Natural killer cell treated with Interleukin-12 subunit alpha and Interleukin-12 subunit beta and Interleukin-15 and Interleukin-18, amount 100 ng/mL, for 72 hours (primary cell): ENCODE results near the gene EXOC4. TPM values are rescaled to one million over a fixed set of nuclear protein-coding genes. Genes with fewer than 3 reads are reported as not detected.
"Not testable (repeated sequence)": the region's sequence is repeated elsewhere in the genome, so short reads cannot be mapped to it uniquely, and the experiment has no call there.

Source experiments
- ATAC-seq, 2 donors: fragments of 150-1000 bp; cut with Tn5 transposase in 1 of 2; sonication (Bioruptor Pico), chemical (Tn5 transposase) in 1 of 2; 2 replicates each; pipeline ENCODE4 v1.10.0; 2021
- DNase-seq: peaks from one replicate; pipeline ENCODE4 v3.0.0; 2022; ENCODE audit warnings: low spot score
- H3K27ac Mint-ChIP-seq, 2 donors: 1 replicate in 1 of 2; 2 replicates in 1 of 2; pipeline ENCODE4 v1.8.0; 2022; ENCODE audit warnings: mixed read lengths in 2 of 2, mild to moderate bottlenecking in 1 of 2, moderate library complexity in 1 of 2
- H3K27me3 Mint-ChIP-seq, 2 donors: 1 replicate in 1 of 2; 2 replicates in 1 of 2; pipeline ENCODE4 v1.8.0; 2022; ENCODE audit warnings: mixed read lengths in 2 of 2
- H3K36me3 Mint-ChIP-seq: one replicate; pipeline ENCODE4 v1.8.0; 2022; ENCODE audit warnings: mixed read lengths
- H3K4me1 Mint-ChIP-seq, 2 donors: 1 replicate in 1 of 2; 2 replicates in 1 of 2; pipeline ENCODE4 v1.8.0; 2022; ENCODE audit warnings: low read depth in 2 of 2, mixed read lengths in 2 of 2, mild to moderate bottlenecking in 1 of 2
- H3K4me3 Mint-ChIP-seq: one replicate; pipeline ENCODE4 v1.8.0; 2022; ENCODE audit warnings: mixed read lengths
- H3K9me3 Mint-ChIP-seq: 2 replicates; pipeline ENCODE4 v1.8.0; 2022; ENCODE audit warnings: mixed read lengths
- total RNA-seq, 2 donors: library from RNA; stranded (reverse); gene quantifications; one replicate each; pipeline ENCODE4 v1.2.3, GENCODE V29; 2022

The EXOC4 gene
- total RNA-seq, 2 donors from 2014 or later = 78.5 to 107 TPM

DNA sequence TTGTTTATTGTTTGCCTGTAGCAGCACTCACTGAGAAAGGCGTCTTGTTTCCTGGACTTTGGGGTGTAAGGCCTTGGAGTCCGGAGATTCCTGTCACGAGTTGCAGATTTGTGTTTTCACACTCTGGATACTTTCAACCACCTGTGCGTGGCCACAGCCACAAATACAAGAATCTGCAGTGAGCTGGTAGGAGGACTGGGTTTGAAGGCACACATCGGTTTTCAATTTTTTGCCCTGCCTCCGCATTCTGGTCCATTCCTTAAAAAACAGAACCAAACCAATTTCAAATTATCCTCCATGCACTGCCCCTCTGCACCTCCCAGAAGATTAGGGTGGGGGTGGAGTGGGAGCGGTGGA lies 619 bp downstream of the EXOC4 start:
- ATAC-seq = no peak
- no peak for DNase-seq
- no peaks in the 10 kb centered on the region for H3K27me3 Mint-ChIP-seq

GRCh38 chr7:133255486-133255885 lies 2.6 kb downstream of the EXOC4 start:
- peak overlapping the region; percentile 96 for H3K4me3 Mint-ChIP-seq
- no peak for DNase-seq
- H3K36me3 Mint-ChIP-seq = peaks cover 6% of the 10 kb centered on the region
- no peaks in the 10 kb centered on the region for H3K27me3 Mint-ChIP-seq
- H3K27ac Mint-ChIP-seq = no peak overlapping the region
- no peak for ATAC-seq
- peaks cover 30 to 48% of the 10 kb centered on the region in 2 donors for H3K4me1 Mint-ChIP-seq
- no peaks in the 10 kb centered on the region for H3K9me3 Mint-ChIP-seq

More for the DNA sequence above, 619 bp downstream of the EXOC4 start:
- H3K4me3 Mint-ChIP-seq = peak overlapping the region; percentile 96
- peaks cover 6% of the 10 kb centered on the region for H3K36me3 Mint-ChIP-seq
- H3K4me1 Mint-ChIP-seq = peaks cover 30 to 47% of the 10 kb centered on the region in 2 donors
- no peaks in the 10 kb centered on the region for H3K9me3 Mint-ChIP-seq
- peak overlapping the region; percentile 80 to 94 for H3K27ac Mint-ChIP-seq

DNA sequence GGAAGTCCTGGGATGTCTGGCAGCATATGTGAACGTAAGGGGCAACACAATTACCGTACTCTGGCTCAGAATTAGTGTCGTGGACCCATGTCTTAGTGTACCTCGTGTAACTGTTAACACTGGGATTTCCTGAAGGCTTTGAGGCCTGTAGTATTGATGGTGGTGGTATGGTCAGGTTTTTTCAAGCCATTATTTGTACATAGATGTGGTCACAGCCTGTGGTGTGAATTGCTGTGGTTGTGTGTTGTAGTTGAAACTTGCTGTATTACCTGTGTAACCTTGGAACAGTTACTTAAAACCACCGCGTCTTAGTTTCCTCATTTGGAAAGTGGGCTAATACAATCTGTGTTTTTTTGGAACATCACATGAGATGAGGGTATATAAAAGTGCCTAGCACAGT lies 5.3 kb downstream of the EXOC4 start:
- peak overlapping the region; percentile 76 for H3K4me3 Mint-ChIP-seq
- H3K9me3 Mint-ChIP-seq = no peaks in the 10 kb centered on the region
- H3K4me1 Mint-ChIP-seq = peaks cover 30 to 47% of the 10 kb centered on the region in 2 donors
- DNase-seq = no peak
- H3K36me3 Mint-ChIP-seq = peaks cover 6% of the 10 kb centered on the region
- peak; percentile 66 for ATAC-seq
- H3K27me3 Mint-ChIP-seq = no peaks in the 10 kb centered on the region
- peak overlapping the region; percentile 69 to 80 for H3K27ac Mint-ChIP-seq

- no peak for ATAC-seq
- no peaks in the 10 kb centered on the region for H3K36me3 Mint-ChIP-seq
- peaks cover 9 to 29% of the 10 kb centered on the region in 2 donors for H3K4me1 Mint-ChIP-seq
- DNase-seq = no peak
- H3K27me3 Mint-ChIP-seq = no peaks in the 10 kb centered on the region
- H3K9me3 Mint-ChIP-seq = no peaks in the 10 kb centered on the region
- no peak overlapping the region for H3K4me3 Mint-ChIP-seq
- H3K27ac Mint-ChIP-seq = no peak overlapping the region
Measured at GRCh38 chr7:133265821-133266220, 12.9 kb downstream of the EXOC4 start.

GRCh38 chr7:133268355-133268754 lies 15.5 kb downstream of the EXOC4 start:
- Mint-ChIP-seq H3K36me3 (no peaks in the 10 kb centered on the region), H3K27ac (no peak overlapping the region), H3K9me3 (no peaks in the 10 kb centered on the region), H3K27me3 (no peaks in the 10 kb centered on the region), H3K4me1 (peaks cover 9 to 25% of the 10 kb centered on the region in 2 donors), H3K4me3 (peak overlapping the region; percentile 17)
- no peak for DNase-seq
- ATAC-seq = no peak

DNA sequence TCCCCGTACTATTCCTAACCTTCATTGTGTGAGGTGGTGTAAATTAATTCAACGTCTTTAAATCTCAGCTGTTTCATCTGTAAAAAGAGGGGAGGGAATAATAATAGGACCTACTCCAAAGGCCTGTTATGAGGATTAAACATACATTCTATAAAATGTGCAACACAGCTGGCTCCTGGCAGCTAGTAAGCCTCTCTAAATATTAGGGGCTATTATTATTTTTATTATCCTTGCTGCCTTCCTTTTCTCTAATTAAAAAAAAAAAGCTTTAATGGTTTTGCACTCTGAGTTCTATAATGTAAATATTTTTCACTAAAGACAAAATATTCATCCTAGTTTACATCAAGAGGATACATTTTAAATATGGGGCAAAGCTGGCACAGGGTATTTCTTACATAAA lies 19.5 kb downstream of the EXOC4 start:
- no peaks in the 10 kb centered on the region for H3K27me3 Mint-ChIP-seq
- no peak overlapping the region for H3K4me3 Mint-ChIP-seq
- no peaks in the 10 kb centered on the region for H3K9me3 Mint-ChIP-seq
- peaks cover 14% of the 10 kb centered on the region for H3K36me3 Mint-ChIP-seq
- no peak for DNase-seq
- no peak for ATAC-seq
- H3K27ac Mint-ChIP-seq = no peak overlapping the region
- peaks cover 7 to 20% of the 10 kb centered on the region in 2 donors for H3K4me1 Mint-ChIP-seq

GRCh38 chr7:133273227-133273626 lies 20.3 kb downstream of the EXOC4 start:
- DNase-seq (no peak), ATAC-seq (no peak)
- Mint-ChIP-seq H3K27me3 (no peaks in the 10 kb centered on the region), H3K4me1 (peaks cover 5 to 11% of the 10 kb centered on the region in 2 donors), H3K27ac (no peak overlapping the region), H3K9me3 (no peaks in the 10 kb centered on the region), H3K36me3 (peaks cover 18% of the 10 kb centered on the region), H3K4me3 (no peak overlapping the region)

DNA sequence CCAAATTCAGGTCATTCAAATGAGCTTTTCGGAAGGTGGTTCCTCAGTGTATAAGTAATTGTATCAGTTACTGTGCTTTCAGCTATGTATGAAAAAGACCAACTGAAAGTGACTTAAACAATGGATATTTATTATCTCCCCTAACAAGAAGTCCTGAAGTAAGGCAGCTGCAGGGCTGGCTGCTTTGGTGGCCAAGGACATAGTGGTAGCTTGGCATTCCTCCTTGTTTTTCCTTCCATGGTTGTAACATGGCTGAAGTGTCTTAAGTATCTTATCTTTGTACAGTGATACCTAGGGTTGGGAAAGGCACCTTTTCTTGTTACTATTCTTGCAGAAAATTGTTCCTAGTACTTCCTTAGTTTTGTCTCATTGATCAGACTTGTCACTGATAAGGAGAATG lies 21.4 kb downstream of the EXOC4 start:
- Mint-ChIP-seq H3K4me3 (no peak overlapping the region), H3K4me1 (peaks cover under 1 to 7% of the 10 kb centered on the region in 2 donors), H3K27ac (no peak overlapping the region), H3K9me3 (no peaks in the 10 kb centered on the region), H3K27me3 (no peaks in the 10 kb centered on the region), H3K36me3 (peaks cover 25% of the 10 kb centered on the region)
- DNase-seq (no peak), ATAC-seq (no peak)

DNA sequence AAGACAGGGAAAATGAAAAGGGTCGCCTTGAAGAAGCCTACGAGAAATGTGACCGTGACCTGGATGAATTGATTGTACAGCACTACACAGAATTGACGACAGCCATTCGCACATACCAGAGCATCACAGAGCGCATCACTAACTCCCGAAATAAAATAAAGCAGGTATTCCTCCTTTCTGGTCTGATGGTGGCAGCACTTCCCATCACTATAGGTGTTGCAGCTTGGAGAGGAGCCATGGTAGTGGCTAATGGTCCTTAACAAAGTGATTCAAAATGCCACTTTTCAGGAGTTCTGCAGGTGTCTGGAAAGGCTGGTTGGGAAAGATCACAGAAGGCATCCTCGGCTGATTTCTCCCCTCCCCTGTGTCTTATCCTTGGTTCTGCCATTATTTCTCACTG lies 22.1 kb downstream of the EXOC4 start:
- Mint-ChIP-seq H3K36me3 (peaks cover 26% of the 10 kb centered on the region), H3K27ac (no peak overlapping the region), H3K4me1 (peaks cover 0 to 7% of the 10 kb centered on the region in 2 donors), H3K27me3 (no peaks in the 10 kb centered on the region), H3K9me3 (no peaks in the 10 kb centered on the region), H3K4me3 (no peak overlapping the region)
- ATAC-seq (no peak), DNase-seq (no peak)

DNA sequence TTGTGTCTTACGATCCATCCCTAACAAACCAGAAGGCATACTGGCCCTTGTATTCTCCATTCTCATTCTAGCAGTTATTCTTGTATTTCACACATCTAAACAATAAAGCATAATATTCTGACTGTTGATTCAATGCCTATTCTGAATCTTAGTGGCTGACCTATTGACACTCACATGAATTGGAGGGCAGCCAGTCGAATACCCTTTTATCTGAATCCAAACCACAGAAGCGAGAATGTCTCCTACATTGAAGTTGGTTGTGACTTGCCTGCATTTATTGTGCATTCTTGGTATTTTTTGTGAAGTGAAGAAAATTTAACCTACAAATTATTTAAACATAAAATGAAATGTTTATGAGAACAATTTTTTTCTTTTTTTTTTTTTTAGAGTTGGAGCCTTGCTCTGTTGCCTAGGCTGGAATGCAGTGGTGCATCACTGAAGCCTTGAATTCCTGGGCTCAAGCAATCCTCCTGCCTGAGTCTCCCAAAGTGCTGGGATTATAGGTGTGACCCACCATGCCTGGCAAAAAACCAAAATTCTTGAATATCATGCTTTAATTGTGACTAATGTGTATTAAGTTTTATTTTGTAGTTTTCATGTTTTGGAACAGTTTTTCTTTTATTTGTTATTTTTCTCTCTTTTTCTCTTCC lies 22.7 kb downstream of the EXOC4 start:
- Mint-ChIP-seq H3K27ac (no peak overlapping the region), H3K9me3 (no peaks in the 10 kb centered on the region), H3K27me3 (no peaks in the 10 kb centered on the region), H3K4me3 (no peak overlapping the region), H3K36me3 (peaks cover 26% of the 10 kb centered on the region), H3K4me1 (peaks cover 0 to 7% of the 10 kb centered on the region in 2 donors)
- DNase-seq (no peak), ATAC-seq (no peak)

GRCh38 chr7:133278975-133279374 lies 26.1 kb downstream of the EXOC4 start:
- DNase-seq, H3K27me3 Mint-ChIP-seq, ATAC-seq, H3K4me1 Mint-ChIP-seq, H3K27ac Mint-ChIP-seq, H3K9me3 Mint-ChIP-seq, H3K4me3 Mint-ChIP-seq: not testable (repeated sequence)
- H3K36me3 Mint-ChIP-seq = peaks cover 26% of the 10 kb centered on the region

DNA sequence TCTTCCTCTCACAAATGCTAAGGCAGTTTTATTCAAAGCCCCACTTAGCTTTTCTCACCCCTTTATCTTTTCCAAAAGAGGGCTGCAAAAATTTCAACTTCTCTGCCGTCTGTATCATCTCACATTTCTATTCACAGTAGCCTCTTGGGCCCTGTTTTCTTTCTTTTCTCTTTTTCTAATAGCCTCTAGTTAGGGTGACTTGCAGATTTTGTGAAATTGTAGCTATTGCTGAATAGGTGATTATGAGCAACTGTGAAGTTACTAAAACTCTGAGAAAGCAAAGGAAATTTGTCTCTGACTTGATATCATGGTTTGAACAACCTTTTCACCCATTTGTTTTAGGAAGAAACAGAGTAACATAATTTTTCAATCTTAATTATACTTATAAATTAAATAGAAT lies 29.2 kb downstream of the EXOC4 start:
- H3K9me3 Mint-ChIP-seq = no peaks in the 10 kb centered on the region
- no peaks in the 10 kb centered on the region for H3K27me3 Mint-ChIP-seq
- H3K36me3 Mint-ChIP-seq = peaks cover 12% of the 10 kb centered on the region
- H3K4me1 Mint-ChIP-seq = peaks cover 5 to 21% of the 10 kb centered on the region in 2 donors
- no peak overlapping the region for H3K4me3 Mint-ChIP-seq
- no peak overlapping the region for H3K27ac Mint-ChIP-seq
- ATAC-seq = no peak
- no peak for DNase-seq

GRCh38 chr7:133284092-133284491 lies 31.2 kb downstream of the EXOC4 start:
- peaks cover 6% of the 10 kb centered on the region for H3K36me3 Mint-ChIP-seq
- no peak overlapping the region for H3K27ac Mint-ChIP-seq

GRCh38 chr7:133288970-133289369 lies 36.1 kb downstream of the EXOC4 start:
- ATAC-seq (no peak), DNase-seq (no peak)
- no peaks in the 10 kb centered on the region for H3K9me3 Mint-ChIP-seq
- H3K27ac Mint-ChIP-seq = no peak overlapping the region
- H3K27me3 Mint-ChIP-seq = no peaks in the 10 kb centered on the region
- H3K4me3 Mint-ChIP-seq = no peak overlapping the region
- peaks cover 9% of the 10 kb centered on the region for H3K36me3 Mint-ChIP-seq
- peaks cover 11 to 12% of the 10 kb centered on the region in 2 donors for H3K4me1 Mint-ChIP-seq

More at GRCh38 chr7:133284092-133284491, 31.2 kb downstream of the EXOC4 start:
- Mint-ChIP-seq H3K4me3 (no peak overlapping the region), H3K27me3 (no peaks in the 10 kb centered on the region), H3K4me1 (peaks cover 5 to 14% of the 10 kb centered on the region in 2 donors), H3K9me3 (no peaks in the 10 kb centered on the region)
- no peak for DNase-seq
- ATAC-seq = no peak

- no peak overlapping the region for H3K27ac Mint-ChIP-seq
- no peaks in the 10 kb centered on the region for H3K9me3 Mint-ChIP-seq
- ATAC-seq = no peak
- H3K4me1 Mint-ChIP-seq = peaks cover 9% of the 10 kb centered on the region in 2 donors
- no peak for DNase-seq
- peaks cover 9% of the 10 kb centered on the region for H3K36me3 Mint-ChIP-seq
- no peak overlapping the region for H3K4me3 Mint-ChIP-seq
- H3K27me3 Mint-ChIP-seq = no peaks in the 10 kb centered on the region
Measured at GRCh38 chr7:133290041-133290440, 37.2 kb downstream of the EXOC4 start.
